Lower leg skin (tissue), 3 donors: ENCODE results near the gene XK.

ENCODE experiments used
- CTCF ChIP-seq, 3 donors: fragments of 450-650 bp; IDR thresholded peaks; one replicate each; pipeline ENCODE4 v1.5.1; 2016; ENCODE audit warnings: antibody characterized with exemption in 3 of 3, mild to moderate bottlenecking in 3 of 3, moderate library complexity in 2 of 3
- POLR2A ChIP-seq, 2 donors: fragments of 450-650 bp; IDR thresholded peaks; one replicate each; pipeline ENCODE4 v1.6.1; 2016 to 2017; ENCODE audit warnings: antibody characterized with exemption in 2 of 2, mild to moderate bottlenecking in 1 of 2, moderate library complexity in 1 of 2

GRCh38 chrX:37677765-37678164 lies 7.8 kb upstream of the XK start:
- TF ChIP-seq CTCF (IDR thresholded peaks at IDR 0.05) (no peak), POLR2A (IDR thresholded peaks at IDR 0.05) (no peak)
